HG03039 (cell line): ENCODE measurements around the gene LRRC7.
A peak's percentile ranks its signal among the peaks of the same experiment; 100 is the strongest.
"Not testable (repeated sequence)": the region's sequence is repeated elsewhere in the genome, so short reads cannot be mapped to it uniquely, and the experiment has no call there.

Experiments used
- ATAC-seq: cut with Tn5 transposase; IDR thresholded peaks from one replicate; pipeline ENCODE4 v1.9.1; 2021; ENCODE audit warnings: mild to moderate bottlenecking, moderate library complexity; ENCODE audit not compliant: unreplicated experiment

The LRRC7 gene

GRCh38 chr1:69693921-69694675 is 126.4 kb downstream of the LRRC7 start:
- ATAC-seq = no peak

- no peak for ATAC-seq
These were observed 129.6 kb downstream of the LRRC7 start for GRCh38 chr1:69697340-69697739.

DNA sequence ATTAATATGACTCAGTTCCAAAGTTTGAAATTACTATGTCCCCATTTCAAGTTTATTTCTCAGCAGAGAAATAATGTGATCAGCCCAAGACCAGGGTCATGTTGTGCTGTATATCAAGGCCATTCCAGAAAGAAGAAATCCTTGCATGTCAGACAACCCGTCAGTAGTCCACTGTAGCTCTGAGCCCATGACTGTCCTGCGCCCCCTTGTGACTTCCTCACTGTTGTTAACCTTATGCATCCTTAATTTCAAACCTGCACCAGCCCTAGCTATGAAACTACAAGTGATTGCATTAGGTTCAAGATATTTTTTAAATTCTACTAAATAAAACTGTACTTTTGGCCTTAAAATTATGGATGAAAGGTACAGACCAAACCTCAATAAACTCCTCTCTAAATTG is 133.0 kb downstream of the LRRC7 start:
- ATAC-seq = no peak

- no peak for ATAC-seq
These were observed 134.4 kb downstream of the LRRC7 start for GRCh38 chr1:69702085-69702484.

DNA sequence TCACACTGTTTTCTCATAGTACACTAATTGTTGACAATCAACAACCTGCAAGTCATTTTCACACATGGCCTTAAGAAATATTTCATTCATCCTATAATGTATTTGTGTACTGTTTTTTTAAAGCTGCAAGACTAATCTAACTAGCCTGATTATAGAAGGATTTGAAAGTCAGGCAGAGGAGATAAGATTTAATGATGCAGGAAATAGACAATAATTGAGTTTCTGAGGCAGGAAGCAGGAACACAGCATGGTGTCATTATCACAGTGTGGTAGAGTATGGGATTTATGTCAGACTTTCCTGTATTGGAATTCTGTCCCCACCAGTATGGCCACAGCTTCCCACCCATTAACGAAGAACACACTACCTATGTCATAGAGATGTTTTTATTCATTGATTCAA is 138.8 kb downstream of the LRRC7 start:
- ATAC-seq = no peak

GRCh38 chr1:69707103-69707502 is 139.4 kb downstream of the LRRC7 start:
- ATAC-seq = no peak

DNA sequence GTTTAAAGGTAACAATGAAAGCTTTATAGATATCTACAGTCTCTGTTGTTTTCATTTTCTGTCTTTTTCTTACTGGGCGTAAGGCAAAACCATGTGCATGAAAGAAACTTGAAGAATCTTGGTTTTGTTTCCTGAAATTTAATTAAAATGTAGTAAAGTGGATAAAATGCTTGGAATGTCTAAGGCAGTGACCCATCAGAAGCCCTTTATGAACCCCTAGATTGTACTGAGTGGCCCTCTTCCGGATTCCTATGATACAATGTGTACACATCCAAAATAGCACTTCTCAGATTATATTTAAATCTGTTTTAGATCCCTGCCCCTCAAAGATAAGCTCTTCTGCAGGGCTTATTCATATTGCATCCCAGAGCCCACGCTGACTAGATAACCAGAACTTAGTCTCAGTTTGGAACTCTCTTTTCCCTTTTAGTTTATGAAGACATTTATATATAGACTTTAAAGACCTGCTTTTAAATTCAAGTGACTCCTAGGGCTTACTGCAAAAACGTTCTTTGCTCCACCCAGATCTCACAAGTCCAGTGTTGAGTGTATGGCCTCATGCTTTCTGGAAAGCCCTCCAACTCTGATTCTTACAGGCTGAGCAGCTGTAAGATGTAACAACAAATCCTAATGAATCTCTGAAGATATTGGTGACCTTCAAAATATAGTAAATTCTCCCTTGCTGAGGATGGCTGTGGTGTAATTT is 142.9 kb downstream of the LRRC7 start:
- ATAC-seq = no peak

- ATAC-seq = no peak
These were observed 143.6 kb downstream of the LRRC7 start for GRCh38 chr1:69711190-69711930.

GRCh38 chr1:69717834-69718233 is 150.1 kb downstream of the LRRC7 start:
- ATAC-seq = not testable (repeated sequence)

- ATAC-seq = no peak
These were observed 160.5 kb downstream of the LRRC7 start for GRCh38 chr1:69728206-69728605.

- no peak for ATAC-seq
These were observed 165.3 kb downstream of the LRRC7 start for GRCh38 chr1:69733061-69733460.

DNA sequence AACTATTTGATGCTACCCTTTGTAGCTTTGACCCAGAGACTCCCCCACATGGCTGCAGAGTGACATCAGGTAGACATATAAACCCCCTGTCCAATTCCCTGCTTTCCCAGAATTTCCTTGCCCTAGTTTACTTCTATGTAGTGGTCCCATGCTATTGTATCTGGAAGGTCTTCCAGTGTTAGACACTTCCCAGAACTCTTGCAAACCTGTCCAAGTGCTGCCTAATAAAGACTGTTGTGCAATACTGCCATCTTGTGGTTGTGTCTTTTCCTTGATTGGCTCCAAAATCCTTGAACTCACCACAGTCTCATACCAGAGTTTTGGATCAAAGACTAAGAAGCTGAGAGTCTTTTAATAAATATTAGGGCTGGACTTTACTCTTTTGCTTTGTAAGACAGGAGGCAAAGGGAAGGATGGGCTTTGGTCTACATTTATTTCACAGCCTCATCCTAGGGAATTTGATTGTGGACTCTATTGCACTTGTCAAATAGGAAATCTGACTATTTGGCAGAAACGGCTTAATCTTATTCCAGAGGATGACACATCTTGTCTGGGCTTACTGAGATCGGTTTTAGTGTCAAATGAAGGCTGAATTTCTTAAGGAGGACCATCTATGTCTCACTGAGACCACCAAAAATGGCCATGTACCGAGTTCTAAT is 169.9 kb downstream of the LRRC7 start:
- peak; percentile 69 for ATAC-seq

- ATAC-seq = no peak
These were observed 170.9 kb downstream of the LRRC7 start for GRCh38 chr1:69738458-69739250.

DNA sequence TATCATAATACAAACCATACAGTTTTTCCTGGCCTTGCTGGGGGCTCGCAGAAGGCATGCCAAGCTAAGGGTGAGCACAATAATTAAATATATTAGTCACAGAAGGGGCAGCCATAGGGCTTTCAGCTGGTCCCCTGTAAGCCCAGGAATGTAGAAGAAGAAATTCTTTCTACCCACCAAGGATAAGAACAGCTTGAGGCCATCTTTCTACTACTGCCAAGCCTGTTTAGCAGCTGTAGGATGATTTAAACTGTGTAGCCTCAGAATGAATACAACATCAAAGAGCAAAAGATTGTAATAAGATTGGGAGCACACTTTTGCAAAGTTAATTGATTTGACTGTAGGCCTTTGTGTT is 171.5 kb downstream of the LRRC7 start:
- ATAC-seq = no peak

DNA sequence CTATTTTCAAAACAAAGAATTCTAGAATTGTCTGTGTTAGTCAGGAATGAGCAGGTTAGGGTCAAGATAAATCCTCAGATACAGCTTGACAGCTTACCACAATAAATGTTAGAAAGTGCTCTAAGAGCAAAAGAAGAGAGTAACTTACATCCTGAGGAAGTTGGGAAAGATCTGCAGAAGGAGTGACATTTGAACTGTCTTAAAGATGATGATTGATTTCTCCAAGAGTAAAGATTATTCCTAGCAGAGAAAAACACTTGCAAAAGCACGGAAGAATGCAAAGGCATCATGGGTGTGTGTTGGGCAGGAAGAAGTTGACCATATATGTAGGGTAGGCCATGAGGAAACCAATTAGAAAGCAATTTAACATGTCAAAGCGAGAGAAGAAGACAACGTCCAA is 175.4 kb downstream of the LRRC7 start:
- ATAC-seq = no peak

- ATAC-seq = no peak
These were observed 176.7 kb downstream of the LRRC7 start for GRCh38 chr1:69744381-69744780.

GRCh38 chr1:69747207-69747606 is 179.5 kb downstream of the LRRC7 start:
- no peak for ATAC-seq

GRCh38 chr1:69750638-69751037 is 182.9 kb downstream of the LRRC7 start:
- no peak for ATAC-seq

GRCh38 chr1:69752831-69753230 is 185.1 kb downstream of the LRRC7 start:
- no peak for ATAC-seq

GRCh38 chr1:69754521-69754920 is 186.8 kb downstream of the LRRC7 start:
- no peak for ATAC-seq

- no peak for ATAC-seq
These were observed 187.9 kb downstream of the LRRC7 start for GRCh38 chr1:69755647-69756046.
